Coronary artery (tissue), 2 donors: ENCODE results near the gene RAP2B.

Experiments used
- DNase-seq: peaks from one replicate; pipeline ENCODE4 v3.0.0-alpha.2; 2017; ENCODE audit warnings: low spot score
- H3K27ac ChIP-seq, 2 donors: fragments of 200-600 bp; sonication (generic); one replicate each; pipeline ENCODE4 v1.5.1; 2016 to 2019
- H3K4me3 ChIP-seq: fragments of 200-600 bp; sonication (generic); 2 replicates; pipeline ENCODE4 v1.5.1; 2016; ENCODE audit warnings: mild to moderate bottlenecking, moderate library complexity
- TF ChIP-seq, protein P1 (sequence below): fragments of 200-600 bp; sonication (generic); IDR thresholded peaks from one replicate; pipeline ENCODE4 v1.5.1; 2019; ENCODE audit warnings: antibody characterized with exemption

The RAP2B gene

DNA sequence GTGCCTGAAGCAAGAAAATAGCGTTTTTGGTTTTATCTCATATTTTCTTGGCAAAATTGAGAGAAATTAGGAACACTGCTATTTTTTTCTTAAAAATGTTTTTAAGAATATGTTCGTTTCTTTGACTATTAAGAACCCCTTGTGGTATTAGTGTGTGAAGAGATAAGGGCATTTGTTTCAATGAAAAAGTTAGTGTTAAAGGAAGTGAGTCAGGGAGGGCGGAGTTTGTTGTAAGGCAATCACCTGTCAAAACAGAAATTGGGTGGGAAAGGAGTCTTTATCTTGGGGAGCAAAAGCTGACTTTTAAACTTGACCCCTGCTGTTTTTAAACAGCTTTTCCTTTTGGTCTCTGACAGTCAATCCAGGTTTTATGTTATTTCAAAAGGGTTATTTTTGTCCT lies 4.2 kb downstream of the RAP2B start:
- H3K4me3 ChIP-seq = peak overlapping the region; percentile 99
- H3K27ac ChIP-seq = no peak overlapping the region
- TF ChIP-seq, protein P1, sequence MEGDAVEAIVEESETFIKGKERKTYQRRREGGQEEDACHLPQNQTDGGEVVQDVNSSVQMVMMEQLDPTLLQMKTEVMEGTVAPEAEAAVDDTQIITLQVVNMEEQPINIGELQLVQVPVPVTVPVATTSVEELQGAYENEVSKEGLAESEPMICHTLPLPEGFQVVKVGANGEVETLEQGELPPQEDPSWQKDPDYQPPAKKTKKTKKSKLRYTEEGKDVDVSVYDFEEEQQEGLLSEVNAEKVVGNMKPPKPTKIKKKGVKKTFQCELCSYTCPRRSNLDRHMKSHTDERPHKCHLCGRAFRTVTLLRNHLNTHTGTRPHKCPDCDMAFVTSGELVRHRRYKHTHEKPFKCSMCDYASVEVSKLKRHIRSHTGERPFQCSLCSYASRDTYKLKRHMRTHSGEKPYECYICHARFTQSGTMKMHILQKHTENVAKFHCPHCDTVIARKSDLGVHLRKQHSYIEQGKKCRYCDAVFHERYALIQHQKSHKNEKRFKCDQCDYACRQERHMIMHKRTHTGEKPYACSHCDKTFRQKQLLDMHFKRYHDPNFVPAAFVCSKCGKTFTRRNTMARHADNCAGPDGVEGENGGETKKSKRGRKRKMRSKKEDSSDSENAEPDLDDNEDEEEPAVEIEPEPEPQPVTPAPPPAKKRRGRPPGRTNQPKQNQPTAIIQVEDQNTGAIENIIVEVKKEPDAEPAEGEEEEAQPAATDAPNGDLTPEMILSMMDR = no peak
- no peak for DNase-seq

DNA sequence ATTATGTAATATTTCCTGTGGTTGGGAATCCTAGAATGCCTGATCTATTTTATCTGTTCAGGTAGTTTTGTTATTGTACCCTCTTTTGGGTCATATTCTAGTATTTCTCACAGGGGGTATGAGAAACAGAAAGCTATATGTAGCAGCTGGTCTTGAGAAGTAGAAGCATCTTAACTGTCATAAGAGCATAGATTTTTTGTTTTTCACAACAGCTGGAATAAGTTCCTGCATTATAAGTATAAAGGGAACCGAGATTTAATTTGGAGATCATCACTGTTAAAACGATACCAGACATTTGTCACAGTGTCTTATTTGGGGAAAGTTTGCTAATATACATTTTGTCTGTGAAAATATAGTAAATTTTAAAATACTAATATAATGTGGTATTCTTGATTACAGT lies 4.8 kb downstream of the RAP2B start:
- Histone ChIP-seq H3K27ac (no peak overlapping the region), H3K4me3 (peak overlapping the region; percentile 8)
- TF ChIP-seq, protein P1 = no peak
- no peak for DNase-seq

DNA sequence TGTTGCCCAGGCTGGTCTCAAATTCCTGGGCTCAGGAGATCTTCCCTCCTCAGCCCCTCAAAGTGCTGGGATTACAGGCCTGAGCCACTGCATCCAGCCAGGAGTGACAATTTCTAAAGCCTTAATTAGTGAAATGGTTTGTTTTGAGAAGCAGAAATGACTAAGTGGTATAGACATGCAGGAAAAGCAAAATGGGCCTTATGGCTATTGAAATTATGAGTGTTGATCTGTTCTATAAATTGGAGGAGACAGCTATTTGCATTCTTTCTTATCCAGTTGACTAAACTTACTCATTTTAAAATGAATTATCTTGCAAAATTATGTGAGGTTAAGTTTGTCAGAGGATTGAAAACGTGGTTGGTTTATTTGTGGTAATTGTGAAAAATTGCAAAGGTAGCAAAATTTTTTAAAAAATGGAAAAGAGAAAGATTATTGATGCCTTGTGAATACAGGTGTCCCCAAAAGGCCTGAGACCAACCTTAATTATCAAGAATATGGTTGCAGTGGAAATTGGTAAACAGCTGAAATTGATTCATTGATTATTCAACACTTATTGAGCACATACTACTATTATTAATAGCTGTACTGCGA lies 7.9 kb downstream of the RAP2B start:
- TF ChIP-seq, protein P1 = no peak
- no peak for DNase-seq

DNA sequence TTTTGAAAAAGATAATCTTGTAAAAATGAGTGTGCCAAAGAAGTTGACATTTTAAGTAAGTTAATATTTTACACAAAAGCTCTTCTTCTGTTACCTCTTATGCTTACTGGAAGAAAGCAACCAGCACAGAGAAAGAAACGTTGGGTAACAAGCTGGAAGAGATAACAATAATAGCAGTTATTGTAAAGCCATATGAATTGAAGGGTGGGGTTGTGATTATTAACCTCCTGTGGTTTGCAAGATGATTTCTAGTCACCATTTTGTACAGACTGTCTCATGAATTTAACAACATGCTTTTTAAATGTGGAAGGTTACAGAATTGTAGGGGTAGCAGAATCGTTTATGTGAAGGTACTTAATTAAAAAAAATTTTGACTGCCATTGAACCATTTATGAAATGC lies 9.2 kb downstream of the RAP2B start:
- Histone ChIP-seq H3K4me3 (no peak overlapping the region), H3K27ac (no peak overlapping the region)
- DNase-seq = no peak
- TF ChIP-seq, protein P1 = no peak

More for the DNA sequence above, 7.9 kb downstream of the RAP2B start:
- Histone ChIP-seq H3K4me3 (no peak overlapping the region), H3K27ac (no peak overlapping the region)

DNA sequence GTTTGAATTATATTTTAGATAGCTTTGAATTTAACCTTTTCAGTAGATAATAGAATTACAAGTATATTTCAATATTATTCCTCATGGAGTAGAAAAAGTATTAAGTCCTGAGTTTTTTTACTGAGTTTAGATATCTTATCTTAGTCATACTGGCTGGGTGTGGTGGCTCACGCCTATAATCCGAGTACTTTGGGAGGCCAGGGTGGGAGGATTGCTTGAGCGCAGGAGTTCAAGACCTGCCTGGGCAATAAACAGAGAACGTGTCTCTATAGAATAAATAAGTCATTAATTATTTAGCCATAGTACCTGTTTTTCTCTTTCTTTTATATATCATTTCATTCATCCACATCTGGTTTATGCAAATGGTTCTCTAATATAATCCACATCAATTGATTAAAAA lies 9.9 kb downstream of the RAP2B start:
- H3K4me3 ChIP-seq = no peak overlapping the region
- DNase-seq = no peak
- H3K27ac ChIP-seq = no peak overlapping the region
- TF ChIP-seq, protein P1 = no peak

DNA sequence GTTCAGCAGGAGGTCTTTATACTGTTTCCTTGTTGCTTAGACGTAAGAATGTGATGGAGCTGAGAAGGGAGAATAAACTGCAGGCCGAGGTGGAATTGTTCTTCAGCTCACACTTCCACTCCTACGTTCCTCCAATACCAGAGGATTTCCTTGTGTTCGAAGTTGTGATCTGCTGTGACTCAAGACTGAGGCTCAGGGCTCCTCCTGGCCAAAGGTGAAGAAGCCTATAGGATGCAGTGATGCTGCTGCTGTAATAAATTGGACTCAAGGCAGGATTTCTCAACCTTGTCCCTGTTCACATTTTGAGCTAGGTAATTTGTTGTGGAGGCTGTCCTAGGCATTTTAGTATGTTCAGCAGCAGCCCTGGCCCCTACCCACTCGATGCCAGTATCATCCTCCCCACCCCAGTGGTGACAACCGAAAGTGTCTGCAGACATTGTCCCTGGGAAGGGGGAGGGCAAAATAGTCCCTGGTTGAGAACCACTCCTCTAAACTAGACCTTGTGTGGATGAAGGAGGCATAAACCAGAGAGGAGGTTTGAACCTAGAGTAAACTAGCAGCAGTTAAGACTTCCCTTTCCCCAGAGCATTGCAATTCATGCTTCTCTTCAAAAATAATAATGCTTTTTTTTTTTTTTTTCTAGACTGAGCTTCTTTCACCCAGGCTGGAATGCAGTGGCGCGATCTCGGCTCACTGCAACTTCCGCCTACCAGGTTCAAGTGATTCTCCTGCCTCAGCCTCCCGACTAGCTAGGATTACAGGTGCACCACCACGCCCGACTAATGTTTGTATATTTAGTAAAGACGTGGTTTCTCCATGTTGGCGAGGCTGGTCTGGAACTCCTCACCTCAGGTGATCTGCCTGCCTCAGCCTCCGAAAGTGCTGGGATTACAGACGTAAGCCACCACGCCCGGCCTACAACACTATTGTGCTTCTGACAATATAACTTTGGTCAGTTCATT lies 11.1 kb downstream of the RAP2B start:
- TF ChIP-seq, protein P1 = no peak
- no peak for DNase-seq
- Histone ChIP-seq H3K4me3 (no peak overlapping the region), H3K27ac (no peak overlapping the region)
